ENCODE data around the gene DDRGK1. TPM values are rescaled to one million over a fixed set of nuclear protein-coding genes. Genes with fewer than 3 reads are reported as not detected.
A peak's percentile ranks its signal among the peaks of the same experiment; 100 is the strongest.

Gene DDRGK1
- total and polyA plus RNA-seq, 2 of the 8 experiments (the other 6 are each of a cell fraction or from before 2014, with no cell fraction given): 29.4 to 42.0 TPM

GRCh38 chr20:3239867-3240775, 35.6 kb upstream of the DDRGK1 start (continued):
- TF ChIP-seq BACH1 (IDR thresholded peaks at IDR 0.05; ENCODE audit: low read length) (no peak), SIX5 (IDR thresholded peaks at IDR 0.05; ENCODE audit: low read depth, low read length) (no peak), E2F6 (IDR thresholded peaks at IDR 0.05) (peak; percentile 33), RNF2 (IDR thresholded peaks at IDR 0.05; ENCODE audit: borderline replicate concordance, low read depth, low read length, missing control alignments, poor library complexity, severe bottlenecking) (no peak), POLR2A (IDR thresholded peaks at IDR 0.05; ENCODE audit: control extremely low read depth in 1 of 2, low read depth in 2 of 2, low read length in 2 of 2) (no peak), NRF1 (IDR thresholded peaks at IDR 0.05; ENCODE audit: low read depth, low read length) (no peak), KDM1A (IDR thresholded peaks at IDR 0.05; ENCODE audit: borderline replicate concordance, low read length) (no peak), EGR1 (IDR thresholded peaks at IDR 0.05; ENCODE audit: borderline replicate concordance, low read depth, low read length) (no peak), MAX (IDR thresholded peaks at IDR 0.05) (peak; percentile 32; the same call in 1 of the 2 replicates), PHF8 (conservative IDR thresholded peaks at IDR 0.05; ENCODE audit: low read depth, low read length) (peak; percentile 31; the same call in 1 of the 2 replicates), SP4 (IDR thresholded peaks at IDR 0.05; ENCODE audit: low read length) (no peak), FOSL1 (IDR thresholded peaks at IDR 0.05; ENCODE audit: insufficient read depth, low read depth, low read length) (no peak), RAD21 (IDR thresholded peaks at IDR 0.05 in 1 of 2, conservative IDR thresholded peaks at IDR 0.05 in 1 of 2; ENCODE audit: low read depth in 2 of 2, low read length in 2 of 2) (no peak), ATF2 (IDR thresholded peaks at IDR 0.05; ENCODE audit: low read length) (no peak), JUN (IDR thresholded peaks at IDR 0.05; ENCODE audit: low read depth, low read length) (no peak), RBBP5 (IDR thresholded peaks at IDR 0.05; ENCODE audit: borderline replicate concordance, low read depth, low read length) (no peak), JUND (IDR thresholded peaks at IDR 0.05; ENCODE audit: low read length) (no peak), SP2 (IDR thresholded peaks at IDR 0.05; ENCODE audit: low read length) (no peak)
